HG03439 (cell line): ENCODE results near the gene ICE2.

ENCODE experiments used
- ATAC-seq: cut with Tn5 transposase; IDR thresholded peaks from one replicate; pipeline ENCODE4 v1.9.1; 2021; ENCODE audit warnings: mild to moderate bottlenecking, moderate library complexity; ENCODE audit not compliant: unreplicated experiment

ICE2 gene

GRCh38 chr15:60457985-60458384 is 21.0 kb downstream of the ICE2 start:
- ATAC-seq = no peak

- no peak for ATAC-seq
These were observed 24.1 kb downstream of the ICE2 start for GRCh38 chr15:60454824-60455223.

DNA sequence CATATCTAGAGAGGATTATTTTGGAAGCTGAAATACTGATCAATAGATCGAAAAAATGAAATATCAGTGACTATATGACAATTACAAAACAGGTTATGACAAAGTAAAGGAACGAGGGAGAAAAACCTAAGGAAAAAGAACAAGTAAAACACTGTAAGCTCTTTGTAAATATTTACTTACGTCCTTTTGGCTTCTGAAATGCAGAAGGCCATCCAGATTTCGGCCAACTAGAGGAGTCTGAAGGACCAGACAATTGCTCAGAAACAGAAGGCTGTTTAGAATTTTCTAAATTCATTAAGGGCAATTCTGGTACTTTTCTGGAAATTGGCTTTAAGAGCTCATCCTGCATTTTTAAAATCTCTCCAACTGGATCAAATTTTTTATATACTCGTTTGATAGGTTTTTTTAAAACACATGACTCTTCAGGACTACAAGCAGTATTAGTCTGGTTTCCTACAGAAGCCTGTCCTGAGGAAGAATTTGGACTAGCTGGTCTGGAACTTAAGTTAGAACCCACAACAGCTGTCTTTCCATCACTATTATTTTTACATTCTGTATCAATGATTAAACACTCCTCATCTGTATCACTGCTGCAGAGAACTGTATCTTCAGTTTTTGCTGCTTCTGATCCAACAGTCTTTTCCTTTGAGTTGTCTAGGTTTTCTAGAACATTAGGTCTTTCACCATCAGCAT is 30.1 kb downstream of the ICE2 start:
- no peak for ATAC-seq

DNA sequence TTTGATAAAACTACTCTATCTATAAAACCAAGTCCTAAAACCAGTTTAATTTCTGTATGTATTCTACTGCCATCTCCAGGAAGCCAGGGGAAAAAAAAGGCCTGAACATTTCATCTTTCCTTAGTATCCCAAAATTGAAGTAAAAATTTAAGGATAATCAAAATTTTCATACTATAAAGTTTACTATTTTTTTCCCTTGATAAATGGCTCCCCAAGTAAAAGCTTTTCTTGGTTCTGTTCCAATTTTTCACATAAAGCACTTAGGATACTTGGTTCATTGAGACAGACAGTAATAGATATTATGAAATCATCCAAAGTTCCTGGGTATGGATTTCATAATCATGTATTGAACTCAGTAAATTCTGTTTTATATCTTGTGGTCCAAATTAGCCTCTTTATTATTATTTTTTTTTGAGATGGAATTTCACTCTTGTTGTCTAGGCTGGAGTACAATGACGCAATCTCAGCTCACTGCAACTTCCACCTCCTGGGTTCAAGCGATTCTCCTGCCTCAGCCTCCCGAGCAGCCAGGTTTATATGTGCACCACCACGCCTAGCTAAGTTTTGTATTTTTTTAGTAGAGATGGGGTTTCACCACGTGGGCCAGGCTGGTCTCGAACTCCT is 34.5 kb downstream of the ICE2 start:
- ATAC-seq = no peak

GRCh38 chr15:60442763-60443162 is 36.2 kb downstream of the ICE2 start:
- no peak for ATAC-seq

DNA sequence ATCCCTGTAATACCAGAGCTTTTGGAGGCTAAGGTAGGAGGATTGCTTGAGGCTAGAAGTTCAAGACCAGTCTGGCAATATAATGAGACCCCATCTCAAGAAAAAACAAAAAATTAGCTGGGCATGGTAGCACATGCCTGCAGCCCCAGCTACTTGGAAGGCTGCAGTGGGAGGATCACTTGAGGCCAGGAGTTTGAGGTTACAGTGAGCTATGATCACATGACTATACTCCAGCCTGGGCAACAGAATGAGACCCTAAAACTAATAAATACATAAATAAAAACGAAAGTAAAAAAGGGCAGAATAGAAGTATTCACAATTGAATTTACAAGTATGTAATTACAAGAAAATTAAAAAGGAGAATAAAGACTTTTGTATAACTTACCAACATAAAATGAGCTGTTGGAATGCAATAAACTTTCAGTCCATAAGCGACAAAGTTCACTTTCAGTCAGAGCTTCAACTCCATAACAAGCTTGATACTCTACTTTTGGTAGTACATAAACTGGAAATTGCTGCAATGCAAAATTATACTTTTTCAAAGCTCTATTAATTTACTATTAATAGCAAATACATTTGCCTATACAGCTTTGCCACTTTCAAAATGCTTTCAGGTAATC is 36.8 kb downstream of the ICE2 start:
- no peak for ATAC-seq

GRCh38 chr15:60441331-60441730 is 37.6 kb downstream of the ICE2 start:
- ATAC-seq = no peak

- ATAC-seq = no peak
These were observed 40.3 kb downstream of the ICE2 start for GRCh38 chr15:60438646-60439045.

GRCh38 chr15:60428935-60429334 is 50.0 kb downstream of the ICE2 start:
- ATAC-seq = no peak

GRCh38 chr15:60426870-60427508 is 52.0 kb downstream of the ICE2 start:
- no peak for ATAC-seq

DNA sequence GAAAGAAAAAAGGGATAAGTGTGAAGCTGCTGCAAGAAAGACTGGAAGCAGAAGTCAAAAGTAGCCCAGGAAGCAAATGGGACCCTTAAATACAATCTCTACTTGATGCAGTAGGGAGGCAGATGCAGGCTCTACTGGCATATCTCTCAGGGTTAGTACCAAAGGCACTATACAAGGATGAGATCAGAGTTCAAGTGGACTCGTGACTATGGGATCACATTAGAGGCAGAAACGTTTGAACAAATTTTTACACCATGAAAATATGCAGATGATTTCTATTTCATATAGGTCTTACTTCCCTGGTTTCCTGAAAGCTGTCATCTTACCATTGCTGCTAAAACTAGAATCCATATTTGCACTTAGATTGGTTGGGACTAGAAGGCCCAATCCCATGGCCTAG is 53.5 kb downstream of the ICE2 start:
- ATAC-seq = no peak

DNA sequence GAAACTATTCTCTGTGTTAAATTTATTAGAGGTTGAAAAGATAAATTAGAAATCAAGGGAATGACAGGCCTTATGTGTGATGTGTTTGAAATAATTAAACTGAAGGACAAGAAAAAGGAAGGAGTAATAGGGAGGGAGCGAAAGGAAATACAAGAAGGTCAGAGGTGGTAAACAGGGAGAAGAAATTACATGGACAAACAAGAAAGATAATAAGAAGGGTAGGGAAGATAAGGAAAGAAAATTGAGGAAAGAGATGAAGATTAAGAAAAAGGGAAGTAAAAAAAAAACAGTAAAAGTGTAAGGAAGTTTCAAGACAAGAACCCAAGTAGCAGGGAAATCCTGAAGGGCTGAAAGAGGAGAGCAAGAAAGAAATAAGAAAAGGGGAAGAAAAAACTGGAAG is 54.9 kb downstream of the ICE2 start:
- no peak for ATAC-seq

- no peak for ATAC-seq
These were observed 55.4 kb downstream of the ICE2 start for GRCh38 chr15:60423537-60423936.

- no peak for ATAC-seq
These were observed 57.4 kb downstream of the ICE2 start for GRCh38 chr15:60421544-60421943.

GRCh38 chr15:60420203-60420716 is 58.7 kb downstream of the ICE2 start:
- ATAC-seq = no peak

GRCh38 chr15:60419753-60420152 is 59.2 kb downstream of the ICE2 start:
- no peak for ATAC-seq

DNA sequence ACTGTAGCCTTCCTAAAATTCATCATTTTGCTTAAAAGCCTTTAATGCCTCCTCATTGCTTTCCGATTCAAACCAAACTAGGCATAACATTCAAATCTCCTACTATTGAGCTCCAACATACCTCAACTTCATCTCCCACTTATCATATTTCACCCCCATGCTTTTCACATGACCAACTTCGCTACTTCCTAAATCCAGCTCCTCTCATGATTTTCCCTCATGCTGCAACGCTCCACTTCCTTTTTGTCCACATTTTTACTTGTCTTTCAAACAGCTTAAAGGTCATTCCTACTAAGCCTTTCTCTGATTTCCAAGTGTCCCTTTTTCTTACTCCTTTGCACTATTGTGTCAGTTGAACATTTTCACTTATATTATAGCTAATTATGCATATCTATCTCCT is 60.8 kb downstream of the ICE2 start:
- ATAC-seq = no peak

- no peak for ATAC-seq
These were observed 61.8 kb downstream of the ICE2 start for GRCh38 chr15:60417112-60417511.

DNA sequence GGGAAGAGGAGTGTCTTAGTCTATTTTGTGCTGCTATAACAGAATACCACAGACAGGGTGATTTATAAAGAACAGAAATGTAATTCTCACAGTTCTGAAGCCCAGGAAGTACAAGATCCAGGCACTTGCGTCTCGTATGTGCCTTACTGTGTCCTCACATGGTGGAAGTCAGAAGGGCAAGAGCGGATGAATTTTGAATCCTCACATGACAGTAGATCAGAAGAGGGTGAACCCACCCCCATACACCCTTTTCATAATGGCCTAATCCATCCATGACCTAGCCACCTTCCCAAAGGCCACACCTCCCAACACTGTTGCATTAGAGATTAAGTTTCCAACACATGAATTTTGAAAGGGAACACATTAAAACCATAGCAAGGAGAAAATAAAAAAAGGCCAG is 62.5 kb downstream of the ICE2 start:
- ATAC-seq = no peak

DNA sequence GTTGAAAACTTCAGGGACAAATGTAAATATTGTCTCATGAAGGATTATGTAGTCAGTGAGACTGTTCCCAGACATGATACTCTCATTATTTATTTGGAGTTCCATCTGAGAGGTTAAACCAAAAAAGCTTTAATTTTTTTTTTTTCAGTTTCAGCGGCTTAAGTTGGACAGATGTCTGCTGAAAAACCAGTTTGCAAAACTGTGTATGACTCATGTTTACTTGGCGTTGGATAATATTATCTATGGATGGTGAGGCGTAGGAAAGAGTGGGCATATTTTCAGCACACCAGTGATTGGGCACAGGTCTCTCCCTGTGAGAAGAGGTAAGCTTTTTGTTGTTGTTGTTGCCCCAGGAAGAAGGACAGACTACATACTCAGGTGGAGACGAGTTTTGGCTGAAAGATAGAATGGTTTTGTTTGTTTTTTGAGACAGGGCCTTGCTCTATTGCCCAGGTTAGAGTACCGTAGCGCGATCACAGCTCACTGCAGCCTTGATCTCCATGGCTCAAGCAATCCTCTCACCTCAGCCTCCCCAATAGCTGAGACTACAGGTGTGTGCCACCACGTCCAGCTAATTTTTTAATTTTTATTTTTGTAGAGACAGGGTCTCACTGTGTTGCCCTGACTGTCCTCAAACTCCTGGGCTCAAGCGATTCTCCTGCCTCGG is 64.8 kb downstream of the ICE2 start:
- no peak for ATAC-seq

DNA sequence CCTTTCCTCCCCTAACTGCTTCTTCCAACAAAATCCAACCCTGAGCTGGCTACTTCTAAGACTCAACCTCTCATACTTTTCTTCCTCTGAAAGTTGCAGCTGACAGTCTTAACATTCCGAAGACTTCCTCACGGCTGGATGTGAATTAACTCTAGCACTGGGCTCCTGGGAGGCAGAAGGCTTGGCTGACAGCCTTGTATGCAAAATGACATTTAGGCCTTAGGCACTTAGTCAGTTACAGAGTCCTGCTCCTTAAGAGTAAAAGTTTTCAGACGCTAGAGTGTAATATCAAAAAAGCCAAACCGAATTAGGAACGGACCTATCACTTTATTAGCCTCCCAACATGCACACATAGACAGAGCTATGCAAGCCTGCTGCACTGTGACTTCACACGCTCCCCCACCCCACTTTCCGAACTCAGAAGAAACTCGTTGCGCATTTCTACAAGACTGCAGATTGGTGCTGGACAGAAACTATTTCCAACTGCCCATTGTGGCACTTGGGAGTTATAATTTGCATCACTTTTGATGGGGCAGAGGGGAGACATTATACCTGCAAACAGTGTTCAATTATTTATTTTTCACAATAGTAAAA is 65.6 kb downstream of the ICE2 start:
- no peak for ATAC-seq
